CD14-positive monocyte (primary cell): ENCODE results near the gene CPLANE1. TPM values are rescaled to one million over a fixed set of nuclear protein-coding genes. Genes with fewer than 3 reads are reported as not detected.
A peak's percentile ranks its signal among the peaks of the same experiment; 100 is the strongest.
"Not testable (repeated sequence)": the region's sequence is repeated elsewhere in the genome, so short reads cannot be mapped to it uniquely, and the experiment has no call there.

Source experiments
- DNase-seq, 3 donors: peaks; one replicate each; pipeline ENCODE4 v3.0.0-alpha.2; 2011 to 2022
- H2AFZ ChIP-seq: 2 replicates; pipeline ENCODE4 v1.6.0; 2012; ENCODE audit warnings: mild to moderate bottlenecking, low read depth, low read length, inconsistent platforms; ENCODE audit not compliant: insufficient read depth, poor library complexity, severe bottlenecking
- H3K27ac ChIP-seq, 2 donors: 1 replicate in 1 of 2; 2 replicates in 1 of 2; pipeline ENCODE4 v1.5.1; 2012 to 2013; ENCODE audit warnings: low read length in 2 of 2, control low read depth in 1 of 2, inconsistent platforms in 1 of 2, low read depth in 1 of 2, mild to moderate bottlenecking in 1 of 2
- H3K27me3 ChIP-seq, 2 donors: one replicate each; pipeline versions ENCODE4 v1.6.0 to v1.6.1; 2011 to 2013; ENCODE audit warnings: low read length in 2 of 2; ENCODE audit not compliant: control insufficient read depth in 2 of 2, insufficient read depth in 2 of 2
- H3K36me3 ChIP-seq, 2 donors: replicated peaks in 1 of 2; 1 replicate in 1 of 2; 2 replicates in 1 of 2; pipeline versions ENCODE4 v1.5.1 to v1.6.1; 2012 to 2013; ENCODE audit warnings: low read length in 2 of 2, control low read depth in 1 of 2, inconsistent platforms in 1 of 2, mild to moderate bottlenecking in 1 of 2; ENCODE audit not compliant: insufficient read depth in 2 of 2, control insufficient read depth in 1 of 2
- H3K4me1 ChIP-seq, 2 donors: 1 replicate in 1 of 2; 2 replicates in 1 of 2; pipeline versions ENCODE4 v1.5.1 to v1.6.1; 2012 to 2013; ENCODE audit warnings: low read length in 2 of 2, control low read depth in 1 of 2, inconsistent platforms in 1 of 2, mild to moderate bottlenecking in 1 of 2, moderate library complexity in 1 of 2; ENCODE audit not compliant: insufficient read depth in 2 of 2, control insufficient read depth in 1 of 2
- H3K4me2 ChIP-seq: replicated peaks from 2 replicates; pipeline ENCODE3; 2012; ENCODE audit warnings: low read length, moderate library complexity, mild to moderate bottlenecking; ENCODE audit not compliant: poor library complexity, severe bottlenecking; ENCODE audit errors: extremely low read depth
- H3K4me3 ChIP-seq, 3 experiments: fragments of 200-600 bp in 1 of 3; sonication (generic) in 1 of 3; replicated peaks in 1 of 3; 1 replicate in 2 of 3; 2 replicates in 1 of 3; pipeline ENCODE4 v1.5.1; 2011 to 2013; ENCODE audit warnings: low read length in 3 of 3, mild to moderate bottlenecking in 3 of 3, control low read depth in 2 of 3, low read depth in 2 of 3, inconsistent platforms in 1 of 3, moderate library complexity in 1 of 3
- H3K79me2 ChIP-seq: 2 replicates; pipeline ENCODE4 v1.6.0; 2012; ENCODE audit warnings: mild to moderate bottlenecking, control low read depth, inconsistent platforms, low read length, moderate library complexity; ENCODE audit not compliant: insufficient read depth
- H3K9ac ChIP-seq: 2 replicates; pipeline ENCODE4 v1.6.0; 2017; ENCODE audit warnings: low read length, mild to moderate bottlenecking; ENCODE audit not compliant: insufficient read depth, poor library complexity, severe bottlenecking
- H3K9me3 ChIP-seq, 2 donors: replicated peaks in 1 of 2; 1 replicate in 1 of 2; 2 replicates in 1 of 2; pipeline versions ENCODE4 v1.5.1 to v1.6.1; 2012 to 2013; ENCODE audit warnings: low read length in 2 of 2, control low read depth in 1 of 2; ENCODE audit not compliant: control insufficient read depth in 1 of 2, insufficient read depth in 1 of 2
- H4K20me1 ChIP-seq: 2 replicates; pipeline ENCODE4 v1.6.0; 2012; ENCODE audit warnings: mild to moderate bottlenecking, low read length, control low read depth, moderate library complexity; ENCODE audit not compliant: insufficient read depth
- H3K27ac Mint-ChIP-seq, 7 donors: one replicate each; pipeline ENCODE4 v1.8.0; 2020; ENCODE audit warnings: mild to moderate bottlenecking in 7 of 7, mixed read lengths in 7 of 7, moderate library complexity in 6 of 7, inconsistent platforms in 2 of 7
- H3K27me3 Mint-ChIP-seq, 3 donors: one replicate each; pipeline ENCODE4 v1.8.0; 2021 to 2022; ENCODE audit warnings: low read depth in 3 of 3, mild to moderate bottlenecking in 3 of 3, mixed read lengths in 3 of 3, moderate library complexity in 3 of 3, inconsistent platforms in 1 of 3
- H3K36me3 Mint-ChIP-seq, 2 donors: one replicate each; pipeline ENCODE4 v1.8.0; 2020; ENCODE audit warnings: mixed read lengths in 2 of 2, inconsistent platforms in 1 of 2, mild to moderate bottlenecking in 1 of 2
- H3K4me1 Mint-ChIP-seq: one replicate; pipeline ENCODE4 v1.8.0; 2020; ENCODE audit warnings: mild to moderate bottlenecking, mixed read lengths
- H3K4me3 Mint-ChIP-seq, 2 donors: one replicate each; pipeline ENCODE4 v1.8.0; 2020; ENCODE audit warnings: mild to moderate bottlenecking in 2 of 2, mixed read lengths in 2 of 2, moderate library complexity in 1 of 2
- H3K9me3 Mint-ChIP-seq, 7 donors: one replicate each; pipeline ENCODE4 v1.8.0; 2020 to 2022; ENCODE audit warnings: mixed read lengths in 7 of 7, mild to moderate bottlenecking in 6 of 7, moderate library complexity in 6 of 7, inconsistent platforms in 2 of 7
- CTCF ChIP-seq: fragments of 200-600 bp; IDR thresholded peaks from one replicate; pipeline ENCODE4 v1.8.0; 2022; ENCODE audit warnings: antibody characterized with exemption, mild to moderate bottlenecking
- WGBS: methylation state at CpG from one replicate; pipeline ENCODE4 v1.1.5; 2013; ENCODE audit warnings: missing lambda C conversion rate; ENCODE audit not compliant: insufficient coverage; 5-methylcytosine and 5-hydroxymethylcytosine counted together
- intact Hi-C, 2 donors: fragments of 100-400 bp; cut with micrococcal nuclease; formaldehyde crosslinking; loops; one replicate each; pipeline versions ENCODE4 v1.15.0 to v1.15.1; 2023
- polyA plus RNA-seq, 3 donors: library from polyadenylated mRNA; depleted of rRNA in 1 of 3; unstranded in 2 of 3; stranded (reverse) in 1 of 3; fragments of 300-500 nt in 2 of 3; fragments of >200 nt in 1 of 3; fragmentation: Illumina TruSeq in 2 of 3; gene quantifications; 1 replicate in 2 of 3; 2 replicates in 1 of 3; pipeline ENCODE4 v1.2.3, GENCODE V29; 2012 to 2021

Gene CPLANE1
- polyA plus RNA-seq, 3 donors: 0.25 to 1.6 (median 0.88) TPM

- peaks cover 11 to 16% of the 10 kb centered on the region in 2 donors for H3K36me3 Mint-ChIP-seq
- H3K4me3 ChIP-seq: no peak overlapping the region
Observed at GRCh38 chr5:37226377-37226776, 22.8 kb downstream of the CPLANE1 start.

GRCh38 chr5:37222181-37222580 lies 27.0 kb downstream of the CPLANE1 start:
- Mint-ChIP-seq H3K36me3 (peaks cover 8 to 14% of the 10 kb centered on the region in 2 donors), H3K9me3 (no peaks in the 10 kb centered on the region), H3K27ac (no peak overlapping the region), H3K4me1 (no peaks in the 10 kb centered on the region), H3K4me3 (no peak overlapping the region), H3K27me3 (peaks cover 0 to 1% (median 0%) of the 10 kb centered on the region in 3 donors)
- Histone ChIP-seq H3K4me1 (no peaks in the 10 kb centered on the region), H3K27me3 (no peaks in the 10 kb centered on the region), H3K27ac (no peak overlapping the region), H2AFZ (no peak overlapping the region), H3K9ac (no peak overlapping the region), H3K4me2 (no peak overlapping the region), H4K20me1 (no peaks in the 10 kb centered on the region), H3K4me3 (no peak overlapping the region), H3K9me3 (no peaks in the 10 kb centered on the region), H3K36me3 (peaks cover 0 to 5% of the 10 kb centered on the region in 2 donors), H3K79me2 (no peaks in the 10 kb centered on the region)
- intact Hi-C loops: no loop called here
- no peak for DNase-seq
- no peak for TF ChIP-seq CTCF

More at GRCh38 chr5:37226377-37226776, 22.8 kb downstream of the CPLANE1 start:
- Histone ChIP-seq H3K27me3 (no peaks in the 10 kb centered on the region), H2AFZ (no peak overlapping the region), H3K4me2 (no peak overlapping the region), H3K27ac (no peak overlapping the region), H3K9me3 (no peaks in the 10 kb centered on the region), H3K4me1 (no peaks in the 10 kb centered on the region), H4K20me1 (no peaks in the 10 kb centered on the region), H3K79me2 (no peaks in the 10 kb centered on the region), H3K9ac (no peak overlapping the region), H3K36me3 (peaks cover 0 to 10% of the 10 kb centered on the region in 2 donors)
- H3K27me3 Mint-ChIP-seq: no peaks in the 10 kb centered on the region
- no peaks in the 10 kb centered on the region for H3K9me3 Mint-ChIP-seq
- intact Hi-C loops: no loop called here
- no peak overlapping the region for H3K27ac Mint-ChIP-seq
- no peak for DNase-seq
- H3K4me3 Mint-ChIP-seq: no peak overlapping the region
- TF ChIP-seq CTCF: no peak
- no peaks in the 10 kb centered on the region for H3K4me1 Mint-ChIP-seq

GRCh38 chr5:37220426-37220825 lies 28.8 kb downstream of the CPLANE1 start:
- H3K4me1 ChIP-seq, H3K36me3 Mint-ChIP-seq, H2AFZ ChIP-seq: not testable (repeated sequence)

More at GRCh38 chr5:37220426-37220825, 28.8 kb downstream of the CPLANE1 start:
- H3K27ac Mint-ChIP-seq, H3K4me2 ChIP-seq, H4K20me1 ChIP-seq, H3K27me3 ChIP-seq, H3K36me3 ChIP-seq, H3K27me3 Mint-ChIP-seq, H3K79me2 ChIP-seq, H3K4me1 Mint-ChIP-seq, H3K9me3 Mint-ChIP-seq, H3K27ac ChIP-seq, intact Hi-C loops, H3K9ac ChIP-seq, H3K4me3 ChIP-seq, H3K9me3 ChIP-seq, DNase-seq: not testable (repeated sequence)
- WGBS: 100% methylated on average over 1 of the region's 6 CpGs
- peak overlapping the region in 1 of 2 donors; percentile 9 for H3K4me3 Mint-ChIP-seq
